ENCODE results near the gene LIPT2. TPM values are rescaled to one million over a fixed set of nuclear protein-coding genes. Genes with fewer than 3 reads are reported as not detected.

Gene LIPT2
- total RNA-seq, 2 experiments from 2014 or later = 4.2 to 5.0 TPM

- Mint-ChIP-seq H3K27ac (no peak overlapping the region), H3K4me3 (no peak overlapping the region), H3K4me1 (peaks cover 4% of the 10 kb centered on the region), H3K36me3 (ENCODE audit: low read depth) (no peaks in the 10 kb centered on the region), H3K27me3 (peaks cover 25% of the 10 kb centered on the region), H3K9me3 (ENCODE audit: low read depth) (no peaks in the 10 kb centered on the region)
- ChIA-PET CTCF (interaction anchor here (0.5 to 2.5 kb wide), 6 partner anchors 9 to 207 kb away, joined by 3 to 29 read pairs (median 3); no protein-coding TSS in a partner anchor), POLR2A (interaction anchor here (0.6 kb wide), 1 partner anchor 104 kb away, joined by 3 read pairs; no protein-coding TSS in a partner anchor)
- intact Hi-C loops (cut with DNase I, micrococcal nuclease) = no loop called here
- no peak for DNase-seq
- ATAC-seq = no peak
Measured at GRCh38 chr11:74462631-74463030, 30.9 kb downstream of the LIPT2 start.

GRCh38 chr11:74462009-74462408 lies 31.5 kb downstream of the LIPT2 start:
- Mint-ChIP-seq H3K4me1 (peaks cover 4% of the 10 kb centered on the region), H3K36me3 (ENCODE audit: low read depth) (no peaks in the 10 kb centered on the region), H3K27ac (no peak overlapping the region), H3K9me3 (ENCODE audit: low read depth) (no peaks in the 10 kb centered on the region), H3K27me3 (peaks cover 24% of the 10 kb centered on the region), H3K4me3 (no peak overlapping the region)
- DNase-seq = no peak
- ChIA-PET POLR2A (no interaction called here), CTCF (interaction anchor here (0.9 to 2.5 kb wide), 4 partner anchors 8 to 206 kb away, joined by 3 to 29 read pairs (median 6); no protein-coding TSS in a partner anchor)
- intact Hi-C loops (cut with DNase I, micrococcal nuclease) = no loop called here
- no peak for ATAC-seq

- Mint-ChIP-seq H3K4me3 (no peak overlapping the region), H3K36me3 (ENCODE audit: low read depth) (no peaks in the 10 kb centered on the region)
Measured at GRCh38 chr11:74460481-74461154, 32.9 kb downstream of the LIPT2 start.

GRCh38 chr11:74460065-74460464 lies 33.5 kb downstream of the LIPT2 start:
- no peak for ATAC-seq
- CTCF ChIA-PET = no interaction called here

More at GRCh38 chr11:74460481-74461154, 32.9 kb downstream of the LIPT2 start:
- Mint-ChIP-seq H3K9me3 (ENCODE audit: low read depth) (no peaks in the 10 kb centered on the region), H3K27me3 (peaks cover 10% of the 10 kb centered on the region), H3K4me1 (no peaks in the 10 kb centered on the region), H3K27ac (no peak overlapping the region)
- ATAC-seq (no peak), DNase-seq (no peak)
- POLR2A ChIA-PET = interaction anchor here (0.6 kb wide), 1 partner anchor 70 kb away, joined by 4 read pairs; no protein-coding TSS in a partner anchor
- intact Hi-C loops (cut with DNase I, micrococcal nuclease) = no loop called here
- CTCF ChIA-PET = no interaction called here

GRCh38 chr11:74459584-74459983 lies 33.9 kb downstream of the LIPT2 start:
- Mint-ChIP-seq H3K27ac (no peak overlapping the region), H3K27me3 (peaks cover 4% of the 10 kb centered on the region), H3K36me3 (ENCODE audit: low read depth) (no peaks in the 10 kb centered on the region), H3K4me3 (no peak overlapping the region), H3K4me1 (no peaks in the 10 kb centered on the region), H3K9me3 (ENCODE audit: low read depth) (no peaks in the 10 kb centered on the region)
- intact Hi-C loops (cut with DNase I, micrococcal nuclease) = no loop called here
- CTCF ChIA-PET = no interaction called here
- ATAC-seq = no peak
- DNase-seq = no peak
- POLR2A ChIA-PET = no interaction called here

More at GRCh38 chr11:74460065-74460464, 33.5 kb downstream of the LIPT2 start:
- intact Hi-C loops (cut with DNase I, micrococcal nuclease) = no loop called here
- POLR2A ChIA-PET = no interaction called here
- Mint-ChIP-seq H3K4me1 (no peaks in the 10 kb centered on the region), H3K9me3 (ENCODE audit: low read depth) (no peaks in the 10 kb centered on the region), H3K36me3 (ENCODE audit: low read depth) (no peaks in the 10 kb centered on the region), H3K27ac (no peak overlapping the region), H3K4me3 (no peak overlapping the region), H3K27me3 (peaks cover 7% of the 10 kb centered on the region)
- no peak for DNase-seq

GRCh38 chr11:74457356-74457755 lies 36.2 kb downstream of the LIPT2 start:
- CTCF ChIA-PET = interaction anchor here (1.9 kb wide), 1 partner anchor 114 kb away, joined by 7 read pairs; no protein-coding TSS in a partner anchor
- H3K27ac Mint-ChIP-seq = no peak overlapping the region

GRCh38 chr11:74453373-74453975 lies 40.0 kb downstream of the LIPT2 start:
- ChIA-PET POLR2A (no interaction called here), CTCF (interaction anchor here (0.6 to 6.5 kb wide), 29 partner anchors 10 to 512 kb away, joined by 3 to 89 read pairs (median 4); partner anchors contain the start of genes KCNE3 and LIPT2)
- H3K27ac Mint-ChIP-seq = no peak overlapping the region

More at GRCh38 chr11:74457356-74457755, 36.2 kb downstream of the LIPT2 start:
- no peak overlapping the region for H3K4me3 Mint-ChIP-seq
- intact Hi-C loops (cut with DNase I, micrococcal nuclease) = no loop called here
- DNase-seq = no peak
- no peaks in the 10 kb centered on the region for H3K36me3 Mint-ChIP-seq (ENCODE audit: low read depth)
- POLR2A ChIA-PET = no interaction called here
- H3K27me3 Mint-ChIP-seq = peaks cover 4% of the 10 kb centered on the region
- no peaks in the 10 kb centered on the region for H3K9me3 Mint-ChIP-seq (ENCODE audit: low read depth)
- ATAC-seq = no peak
- no peaks in the 10 kb centered on the region for H3K4me1 Mint-ChIP-seq

GRCh38 chr11:74452366-74452765 lies 41.2 kb downstream of the LIPT2 start:
- POLR2A ChIA-PET = no interaction called here
- H3K36me3 Mint-ChIP-seq (ENCODE audit: low read depth) = no peaks in the 10 kb centered on the region

More at GRCh38 chr11:74453373-74453975, 40.0 kb downstream of the LIPT2 start:
- no peaks in the 10 kb centered on the region for H3K9me3 Mint-ChIP-seq (ENCODE audit: low read depth)
- intact Hi-C loops (cut with DNase I, micrococcal nuclease) = loop anchor here (1.0 to 5.0 kb wide), 3 partner anchors 117 to 419 kb away; no protein-coding TSS in a partner anchor
- H3K27me3 Mint-ChIP-seq = peaks cover 6% of the 10 kb centered on the region
- no peaks in the 10 kb centered on the region for H3K36me3 Mint-ChIP-seq (ENCODE audit: low read depth)
- peaks cover 4% of the 10 kb centered on the region for H3K4me1 Mint-ChIP-seq
- ATAC-seq (peak; percentile 75), DNase-seq (peak; percentile 83)
- no peak overlapping the region for H3K4me3 Mint-ChIP-seq

GRCh38 chr11:74450318-74450717 lies 43.2 kb downstream of the LIPT2 start:
- no peaks in the 10 kb centered on the region for H3K36me3 Mint-ChIP-seq (ENCODE audit: low read depth)
- no peak overlapping the region for H3K27ac Mint-ChIP-seq
- DNase-seq = no peak
- peaks cover 4% of the 10 kb centered on the region for H3K4me1 Mint-ChIP-seq
- ChIA-PET CTCF (interaction anchor here (0.6 to 6.5 kb wide), 40 partner anchors 12 to 436 kb away, joined by 3 to 102 read pairs (median 5); partner anchors contain the start of genes LIPT2 and PGM2L1), POLR2A (no interaction called here)
- ATAC-seq = no peak
- H3K4me3 Mint-ChIP-seq = no peak overlapping the region
- H3K27me3 Mint-ChIP-seq = peaks cover 6% of the 10 kb centered on the region
- intact Hi-C loops (cut with DNase I, micrococcal nuclease) = loop anchor here in 1 of 2 experiments (5.0 kb wide), 1 partner anchor 422 kb away; no protein-coding TSS in a partner anchor
- H3K9me3 Mint-ChIP-seq (ENCODE audit: low read depth) = no peaks in the 10 kb centered on the region

More at GRCh38 chr11:74452366-74452765, 41.2 kb downstream of the LIPT2 start:
- peaks cover 4% of the 10 kb centered on the region for H3K4me1 Mint-ChIP-seq
- no peaks in the 10 kb centered on the region for H3K9me3 Mint-ChIP-seq (ENCODE audit: low read depth)
- no peak overlapping the region for H3K27ac Mint-ChIP-seq
- H3K4me3 Mint-ChIP-seq = no peak overlapping the region
- intact Hi-C loops (cut with DNase I, micrococcal nuclease) = loop anchor here in 1 of 2 experiments (2.0 to 5.0 kb wide), 2 partner anchors 274 to 420 kb away; no protein-coding TSS in a partner anchor
- ATAC-seq (no peak), DNase-seq (no peak)
- CTCF ChIA-PET = interaction anchor here (0.7 to 6.5 kb wide), 17 partner anchors 9 to 694 kb away, joined by 3 to 89 read pairs (median 4); partner anchors contain the start of genes KCNE3 and LIPT2
- H3K27me3 Mint-ChIP-seq = peaks cover 6% of the 10 kb centered on the region

- Mint-ChIP-seq H3K36me3 (ENCODE audit: low read depth) (no peaks in the 10 kb centered on the region), H3K4me3 (no peak overlapping the region), H3K27ac (no peak overlapping the region), H3K9me3 (ENCODE audit: low read depth) (no peaks in the 10 kb centered on the region), H3K4me1 (peaks cover 4% of the 10 kb centered on the region), H3K27me3 (peaks cover 6% of the 10 kb centered on the region)
- ChIA-PET CTCF (interaction anchor here (0.6 to 6.5 kb wide), 47 partner anchors 11 to 435 kb away, joined by 3 to 102 read pairs (median 4); partner anchors contain the start of genes KCNE3, LIPT2 and PGM2L1), POLR2A (interaction anchor here (1.0 to 1.1 kb wide), 3 partner anchors 51 to 194 kb away, joined by 3 to 5 read pairs (median 3); partner anchors contain the start of gene PGM2L1)
- DNase-seq = peak; percentile 47
- peak; percentile 94 for ATAC-seq
- intact Hi-C loops (cut with DNase I, micrococcal nuclease) = loop anchor here (1.0 to 5.0 kb wide), 3 partner anchors 61 to 487 kb away; no protein-coding TSS in a partner anchor
Measured at GRCh38 chr11:74449369-74449931, 44.1 kb downstream of the LIPT2 start.

- Mint-ChIP-seq H3K27ac (no peak overlapping the region), H3K4me1 (peaks cover 4% of the 10 kb centered on the region), H3K27me3 (peaks cover 5% of the 10 kb centered on the region), H3K4me3 (no peak overlapping the region), H3K9me3 (ENCODE audit: low read depth) (no peaks in the 10 kb centered on the region), H3K36me3 (ENCODE audit: low read depth) (no peaks in the 10 kb centered on the region)
- ATAC-seq (no peak), DNase-seq (no peak)
- POLR2A ChIA-PET = no interaction called here
- intact Hi-C loops (cut with DNase I, micrococcal nuclease) = loop anchor here in 1 of 2 experiments (5.0 kb wide), 1 partner anchor 485 kb away; no protein-coding TSS in a partner anchor
- CTCF ChIA-PET = interaction anchor here (0.6 to 5.9 kb wide), 9 partner anchors 9 to 208 kb away, joined by 3 to 102 read pairs (median 5); no protein-coding TSS in a partner anchor
Measured at GRCh38 chr11:74447720-74448119, 45.8 kb downstream of the LIPT2 start.
